GM12875 (cell line): ENCODE measurements around the gene FGR.

ENCODE experiments used
- H3K4me3 ChIP-seq: one replicate; pipeline ENCODE4 v1.5.1; 2011; ENCODE audit warnings: low read depth, low read length, control low read depth
- CTCF ChIP-seq: IDR thresholded peaks from 2 replicates; pipeline ENCODE4 v1.5.1; 2011; ENCODE audit warnings: low read depth, mild to moderate bottlenecking, control low read depth, inconsistent platforms, low read length, moderate library complexity, borderline replicate concordance; ENCODE audit not compliant: insufficient read depth

The FGR gene

DNA sequence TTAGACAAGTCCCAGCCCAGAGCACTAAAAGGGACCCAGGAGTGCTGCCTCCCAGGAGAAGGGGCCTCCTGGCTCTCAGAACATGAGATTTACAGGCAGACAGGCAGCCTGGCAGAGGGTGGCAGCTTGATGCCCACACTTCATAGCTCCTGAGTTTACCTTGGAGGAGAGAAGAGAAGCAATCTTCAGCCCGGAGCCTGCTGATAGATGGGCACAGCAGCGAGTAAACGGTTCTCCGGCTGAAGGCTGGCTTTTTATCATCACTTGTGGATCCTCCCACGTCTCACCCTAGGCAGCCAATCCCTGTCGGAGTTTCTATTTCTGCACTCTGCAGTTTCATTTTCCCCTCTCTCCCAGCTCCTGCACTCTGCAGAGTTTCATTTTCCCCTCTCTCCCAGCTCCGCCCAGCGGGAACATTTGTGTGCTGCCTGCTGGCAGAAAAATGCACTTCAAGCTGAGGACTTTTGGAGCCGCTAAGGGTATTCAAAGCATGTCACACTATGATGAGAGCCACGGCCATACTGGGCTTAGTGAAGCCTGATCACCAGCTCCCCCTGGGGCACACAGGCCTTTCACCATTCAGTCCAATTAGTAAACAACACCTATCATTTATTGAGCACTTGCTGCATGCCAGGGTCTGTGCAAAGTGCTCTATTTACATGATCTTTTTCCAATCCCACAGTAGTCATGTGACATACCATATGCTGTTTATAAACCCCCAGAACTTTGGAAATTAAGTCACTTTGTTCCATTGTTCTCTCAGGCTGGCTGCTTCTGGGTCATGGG lies 37.2 kb upstream of the FGR start, which contains the start of gene IFI6:
IFI6 (minus strand) TSS at position 229 of the 786 bp plus-strand sequence. CDS start 2,878 bp downstream, outside the sequence.
- H3K4me3 ChIP-seq: peak within 1 kb of the TSS; percentile 52
- TF ChIP-seq CTCF: peak; percentile 46

DNA sequence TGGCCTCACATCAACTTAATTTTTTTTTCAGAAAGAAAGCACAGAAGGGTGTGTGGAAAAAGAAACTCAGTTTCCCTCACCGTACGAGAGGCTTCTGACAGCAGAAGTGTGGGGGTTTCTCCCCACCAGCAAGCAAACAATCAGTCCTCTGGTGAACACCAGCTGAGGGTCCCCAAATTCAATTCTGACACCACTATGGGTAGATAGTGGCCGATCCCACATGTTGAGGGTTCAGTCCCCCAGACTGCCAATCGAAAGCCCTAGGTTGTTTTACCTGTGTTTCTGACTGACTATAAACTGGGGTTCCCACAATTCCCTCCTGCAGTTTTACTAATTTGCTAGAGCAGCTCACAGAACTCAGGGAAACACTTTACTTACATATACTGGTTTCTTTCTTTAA lies 34.9 kb upstream of the FGR start:
- TF ChIP-seq CTCF: no peak
- no peak overlapping the region for H3K4me3 ChIP-seq

DNA sequence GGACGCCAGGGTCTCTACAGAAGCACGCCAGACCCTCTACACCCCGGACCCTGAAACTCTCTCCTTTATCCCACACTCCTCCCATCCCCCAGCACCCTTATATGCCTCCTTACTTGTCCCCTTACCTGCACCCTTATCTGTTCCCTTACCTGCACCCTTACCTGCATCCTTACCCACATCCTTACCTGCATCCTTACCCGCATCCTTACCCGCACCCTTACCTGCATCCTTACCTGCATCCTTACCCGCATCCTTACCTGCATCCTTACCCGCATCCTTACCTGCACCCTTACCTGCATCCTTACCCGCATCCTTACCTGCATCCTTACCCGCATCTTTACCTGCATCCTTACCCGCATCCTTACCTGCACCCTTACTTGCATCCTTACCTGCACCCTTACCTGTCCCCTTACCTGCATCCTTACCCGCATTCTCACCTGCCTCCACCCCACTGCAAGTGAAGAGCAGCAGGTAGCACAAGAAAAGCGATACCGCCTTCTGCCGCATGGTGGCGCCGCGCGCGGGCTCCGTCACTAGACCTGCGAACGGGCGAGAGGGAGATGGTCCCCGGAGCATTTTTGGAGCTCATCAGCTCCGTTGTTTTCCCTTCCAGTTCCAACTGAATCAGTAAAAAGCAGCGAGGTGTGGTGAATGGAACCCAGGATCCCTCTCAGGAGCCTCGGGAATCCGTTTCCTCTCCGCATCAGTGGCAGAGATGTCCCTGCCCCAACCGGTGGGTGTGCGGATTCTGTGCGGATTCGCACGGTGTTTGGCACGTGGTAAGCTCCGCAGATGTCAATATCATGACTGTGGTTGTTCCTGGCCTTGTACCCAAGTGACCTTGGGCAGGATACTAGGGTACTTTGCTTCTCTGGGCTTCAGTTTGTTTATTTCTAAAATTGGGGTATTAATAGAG lies 34.1 kb upstream of the FGR start:
- no peak overlapping the region for H3K4me3 ChIP-seq
- peak; percentile 96 for TF ChIP-seq CTCF

GRCh38 chr1:27668121-27668807 lies 33.3 kb upstream of the FGR start:
- no peak overlapping the region for H3K4me3 ChIP-seq
- TF ChIP-seq CTCF: no peak

- no peak for TF ChIP-seq CTCF
Measured at GRCh38 chr1:27666791-27667254, 31.8 kb upstream of the FGR start.

GRCh38 chr1:27666294-27666693 lies 31.3 kb upstream of the FGR start:
- H3K4me3 ChIP-seq: no peak overlapping the region
- TF ChIP-seq CTCF: no peak

More at GRCh38 chr1:27666791-27667254, 31.8 kb upstream of the FGR start:
- H3K4me3 ChIP-seq: no peak overlapping the region
